HepG2 (cell line): ENCODE results near the gene RAD21L1. TPM values are rescaled to one million over a fixed set of nuclear protein-coding genes. Genes with fewer than 3 reads are reported as not detected.

Experiments used
- ATAC-seq: fragments of 200-7000 bp; cut with Tn5 transposase; 3 replicates; pipeline ENCODE4 v1.9.1; 2020; ENCODE audit warnings: mild to moderate bottlenecking, moderate library complexity
- BruUV-seq: library from RNA; stranded (reverse); fragments of 400-500 nt; replicated peaks from 2 replicates; lab custom pipeline; 2021; lab: Mats Ljungman, UMichigan
- CTCF ChIA-PET: fragments of 300-600 bp; formaldehyde crosslinking; extraction: SDS; loops from one replicate; lab custom pipeline; 2021; ENCODE audit warnings: low total read pairs, inconsistent platforms, low intra/inter-chr PET ratio; lab: Yijun Ruan, JAX
- POLR2A ChIA-PET: fragments of 350-600 bp; sonication (Branson Sonifier 250); formaldehyde crosslinking; loops from one replicate; lab custom pipeline; 2020; ENCODE audit warnings: antibody characterized with exemption, inconsistent platforms; lab: Yijun Ruan, JAX
- DNase-seq: peaks from one replicate; pipeline ENCODE4 v3.0.0-alpha.2; 2015; ENCODE audit warnings: low spot score
- FAIRE-seq: peaks from 3 replicates; lab custom pipeline; 2011; peaks lifted over from hg19 to GRCh38; lab: Jason Lieb, UNC
- H2AFZ ChIP-seq: one replicate; pipeline ENCODE4 v1.6.1; 2011; ENCODE audit warnings: low read length, inconsistent platforms
- H3K27ac ChIP-seq: fragments of 300-600 bp; 3 replicates; pipeline ENCODE4 v1.8.0; 2011; ENCODE audit warnings: mixed run types, mild to moderate bottlenecking, mixed read lengths, low read length, inconsistent platforms; ENCODE audit not compliant: insufficient read depth; ENCODE audit errors: extremely low read length
- H3K27me3 ChIP-seq, 2 experiments: fragments of 200-600 bp in 1 of 2; 2 replicates in 1 of 2; 3 replicates in 1 of 2; pipeline versions ENCODE4 v1.6.0 to v1.8.0; 2011; ENCODE audit warnings: low read length in 2 of 2, mild to moderate bottlenecking in 2 of 2, moderate library complexity in 2 of 2, inconsistent platforms in 1 of 2; ENCODE audit not compliant: insufficient read depth in 2 of 2, control insufficient read depth in 1 of 2
- H3K36me3 ChIP-seq, 2 experiments: fragments of 200-600 bp in 1 of 2; replicated peaks in 1 of 2; 2 replicates in 1 of 2; 3 replicates in 1 of 2; pipeline versions ENCODE4 v1.5.1 to v1.8.0; 2011; ENCODE audit warnings: low read length in 2 of 2, inconsistent platforms in 1 of 2; ENCODE audit not compliant: insufficient read depth in 2 of 2, control insufficient read depth in 1 of 2
- H3K4me1 ChIP-seq: 2 replicates; pipeline ENCODE4 v1.5.1; 2012; ENCODE audit warnings: low read length, inconsistent platforms; ENCODE audit not compliant: insufficient read depth
- H3K4me2 ChIP-seq: 2 replicates; pipeline ENCODE4 v1.6.0; 2011; ENCODE audit warnings: low read depth, low read length, inconsistent platforms
- H3K4me3 ChIP-seq, 3 experiments: fragments of 200-600 bp in 1 of 3; sonication (generic), shearing (Covaris generic) in 1 of 3; replicated peaks in 1 of 3; 2 replicates each; pipeline ENCODE4 v1.5.1; 2011 to 2016; ENCODE audit warnings: low read length in 3 of 3, inconsistent platforms in 2 of 3, low read depth in 2 of 3, mild to moderate bottlenecking in 2 of 3, control low read depth in 1 of 3, mixed read lengths in 1 of 3; ENCODE audit not compliant: insufficient read depth in 1 of 3
- H3K79me2 ChIP-seq: one replicate; pipeline ENCODE4 v1.6.1; 2011; ENCODE audit warnings: low read length, inconsistent platforms; ENCODE audit not compliant: insufficient read depth
- H3K9ac ChIP-seq: 2 replicates; pipeline ENCODE4 v1.6.0; 2011; ENCODE audit warnings: mild to moderate bottlenecking, low read depth, low read length, inconsistent platforms; ENCODE audit not compliant: insufficient read depth
- H3K9me3 ChIP-seq: 2 replicates; pipeline ENCODE4 v1.5.1; 2012; ENCODE audit warnings: mild to moderate bottlenecking, low read length
- H4K20me1 ChIP-seq: 2 replicates; pipeline ENCODE4 v1.6.0; 2011; ENCODE audit warnings: inconsistent platforms, mild to moderate bottlenecking, low read length, moderate library complexity; ENCODE audit not compliant: insufficient read depth
- BRD4 ChIP-seq: sonication (generic); formaldehyde crosslinking; IDR thresholded peaks from 2 replicates; pipeline ENCODE4 v1.4.0; 2020; ENCODE audit warnings: missing genetic modification reagents
- LRRFIP1 ChIP-seq: sonication (generic); formaldehyde crosslinking; conservative IDR thresholded peaks from 2 replicates; pipeline ENCODE4 v1.4.0; 2020; ENCODE audit warnings: missing genetic modification reagents
- MXD3 ChIP-seq: IDR thresholded peaks from 2 replicates; pipeline ENCODE4 v1.6.1; 2016; ENCODE audit warnings: mild to moderate bottlenecking, missing biosample characterization, missing genetic modification reagents
- NFYB ChIP-seq: sonication (generic); formaldehyde crosslinking; IDR thresholded peaks from 2 replicates; pipeline ENCODE4 v1.4.0; 2020; ENCODE audit warnings: missing genetic modification reagents
- NRL ChIP-seq: sonication (generic); formaldehyde crosslinking; IDR thresholded peaks from 2 replicates; pipeline ENCODE4 v1.5.0; 2020; ENCODE audit warnings: missing genetic modification reagents, mild to moderate bottlenecking, moderate library complexity, borderline replicate concordance
- TAF15 ChIP-seq: fragments of 200-400 bp; formaldehyde crosslinking; IDR thresholded peaks from one replicate; pipeline ENCODE4 v1.6.1; 2018; ENCODE audit warnings: mild to moderate bottlenecking, low read depth, low read length; ENCODE audit not compliant: poor library complexity, severe bottlenecking
- ZKSCAN5 ChIP-seq: sonication (generic); formaldehyde crosslinking; IDR thresholded peaks from 2 replicates; pipeline ENCODE4 v1.5.1; 2020; ENCODE audit warnings: mild to moderate bottlenecking, missing genetic modification reagents
- ZNF143 ChIP-seq: sonication (generic); formaldehyde crosslinking; IDR thresholded peaks from 2 replicates; pipeline ENCODE4 v1.4.0; 2020; ENCODE audit warnings: missing genetic modification reagents
- ZNF160 ChIP-seq: sonication (generic); formaldehyde crosslinking; IDR thresholded peaks from 2 replicates; pipeline ENCODE4 v1.8.0; 2022; ENCODE audit warnings: mild to moderate bottlenecking, inconsistent platforms, missing genetic modification reagents
- ZNF275 ChIP-seq: sonication (generic); formaldehyde crosslinking; IDR thresholded peaks from 2 replicates; pipeline ENCODE4 v1.8.0; 2022; ENCODE audit warnings: missing genetic modification reagents, mild to moderate bottlenecking, inconsistent platforms, borderline replicate concordance
- ZNF282 ChIP-seq: fragments of 450-650 bp; IDR thresholded peaks from 2 replicates; pipeline ENCODE4 v1.6.1; 2018; ENCODE audit not compliant: partially characterized antibody
- ZNF30 ChIP-seq: sonication (generic); formaldehyde crosslinking; IDR thresholded peaks from 2 replicates; pipeline ENCODE4 v1.5.0; 2020; ENCODE audit warnings: mild to moderate bottlenecking, missing genetic modification reagents
- WGBS: methylation state at CpG from one replicate; pipeline ENCODE4 v1.1.6; 2017; ENCODE audit warnings: low lambda C conversion rate; 5-methylcytosine and 5-hydroxymethylcytosine counted together
- in situ Hi-C: cut with HindIII; loops from 2 replicates; pipeline ENCODE4 v1.10.0; 2017; ENCODE audit warnings: low pct_unique_long_range_greater_than_20kb; ENCODE audit not compliant: extremely low pct_ligation_motif_present
- intact Hi-C: fragments of 100-400 bp; cut with micrococcal nuclease; formaldehyde crosslinking; loops from one replicate; pipeline ENCODE4 v1.10.0; 2022; ENCODE audit not compliant: unreplicated experiment
- polyA plus RNA-seq, 8 experiments: library from polyadenylated mRNA; depleted of rRNA in 3 of 8; stranded (reverse) in 7 of 8; unstranded in 1 of 8; fragments of >200 nt; fragmentation: Illumina TruSeq in 4 of 8; extraction: Trizol in 4 of 8; gene quantifications; 2 replicates each; pipeline versions ENCODE4 v1.2.1 to v1.2.3, GENCODE V29; 2011 to 2016; ENCODE audit warnings: low read depth in 4 of 8, missing spikeins in 1 of 8, mixed read lengths in 1 of 8; ENCODE audit not compliant: insufficient read depth in 1 of 8
- total RNA-seq, 5 experiments: library from RNA; depleted of rRNA; stranded (reverse); fragments of >200 nt; fragmentation: Illumina TruSeq; extraction: Trizol; gene quantifications; 2 replicates each; pipeline ENCODE4 v1.2.3, GENCODE V29; 2016; ENCODE audit warnings: low read depth in 1 of 5

Gene RAD21L1
- total and polyA plus RNA-seq, 2 of the 13 experiments (the other 11 are each of a cell fraction or from before 2014, with no cell fraction given): not detected

- Histone ChIP-seq H3K4me3 (no peak overlapping the region), H3K27ac (no peak overlapping the region), H2AFZ (no peak overlapping the region), H3K9me3 (no peaks in the 10 kb centered on the region), H3K4me1 (no peaks in the 10 kb centered on the region), H3K79me2 (no peaks in the 10 kb centered on the region), H3K27me3 (peaks cover 7 to 15% of the 10 kb centered on the region in 2 experiments; a peak in 4 of 5 replicates), H4K20me1 (no peaks in the 10 kb centered on the region), H3K36me3 (no peaks in the 10 kb centered on the region), H3K9ac (no peak overlapping the region), H3K4me2 (no peak overlapping the region)
- DNase-seq (no peak), FAIRE-seq (no peak), ATAC-seq (no peak)
- intact Hi-C loops (no loop called here), in situ Hi-C loops (no loop called here)
- 35% methylated on average over 2 of the region's 2 CpGs for WGBS
- BruUV-seq: no TSS peak
- TF ChIP-seq LRRFIP1 (CRISPR knock-in tag): no peak
- no peak for TF ChIP-seq ZNF160
- TF ChIP-seq NRL: no peak
- no peak for TF ChIP-seq ZKSCAN5 (CRISPR knock-in tag)
- no peak for TF ChIP-seq ZNF275 (CRISPR knock-in tag)
- no peak for TF ChIP-seq ZNF30
- no peak for TF ChIP-seq TAF15
- TF ChIP-seq BRD4 (CRISPR knock-in tag): no peak
- no peak for TF ChIP-seq MXD3
- no peak for TF ChIP-seq NFYB (CRISPR knock-in tag)
- TF ChIP-seq ZNF282: no peak
- no peak for TF ChIP-seq ZNF143 (CRISPR knock-in tag)
- ChIA-PET CTCF (no interaction called here), POLR2A (no interaction called here)
Observed at GRCh38 chr20:1273366-1273765, 47.5 kb downstream of the RAD21L1 start.
